Trophoblast cell (in vitro differentiated cells and primary cell): ENCODE results near the gene MLXIP.
A peak's percentile ranks its signal among the peaks of the same experiment; 100 is the strongest.

Source experiments
- DNase-seq, 2 donors: peaks; one replicate each; pipeline ENCODE4 v3.0.0-alpha.2; 2016
- H2AFZ ChIP-seq: 2 replicates; pipeline ENCODE4 v1.6.1; 2013; ENCODE audit warnings: low read length, moderate library complexity, mild to moderate bottlenecking; ENCODE audit not compliant: insufficient read depth, poor library complexity
- H2AK5ac ChIP-seq: 2 replicates; pipeline ENCODE4 v1.6.1; 2013; ENCODE audit warnings: mild to moderate bottlenecking, low read length
- H2BK120ac ChIP-seq: 2 replicates; pipeline ENCODE4 v1.6.1; 2013; ENCODE audit warnings: low read length, mild to moderate bottlenecking, moderate library complexity; ENCODE audit not compliant: insufficient read depth, poor library complexity
- H2BK12ac ChIP-seq: 2 replicates; pipeline ENCODE4 v1.6.1; 2013; ENCODE audit warnings: mild to moderate bottlenecking, low read length, moderate library complexity
- H2BK5ac ChIP-seq: 2 replicates; pipeline ENCODE4 v1.6.1; 2013; ENCODE audit warnings: low read length, low read depth, moderate library complexity, mild to moderate bottlenecking; ENCODE audit not compliant: poor library complexity
- H3K14ac ChIP-seq: 2 replicates; pipeline ENCODE4 v1.6.1; 2013; ENCODE audit warnings: mild to moderate bottlenecking, low read length
- H3K18ac ChIP-seq: 2 replicates; pipeline ENCODE4 v1.6.1; 2013; ENCODE audit warnings: mild to moderate bottlenecking, low read length
- H3K23ac ChIP-seq: 2 replicates; pipeline ENCODE4 v1.6.1; 2013; ENCODE audit warnings: low read length
- H3K27ac ChIP-seq: 2 replicates; pipeline ENCODE4 v1.5.1; 2013; ENCODE audit warnings: low read depth, mild to moderate bottlenecking, inconsistent platforms, low read length, moderate library complexity
- H3K27me3 ChIP-seq: 2 replicates; pipeline ENCODE4 v1.6.1; 2013; ENCODE audit warnings: inconsistent platforms, mild to moderate bottlenecking, low read length, moderate library complexity; ENCODE audit not compliant: insufficient read depth
- H3K36me3 ChIP-seq, 2 experiments: 1 replicate in 1 of 2; 2 replicates in 1 of 2; pipeline ENCODE4 v1.6.1; 2013; ENCODE audit warnings: low read length in 2 of 2, mild to moderate bottlenecking in 2 of 2, moderate library complexity in 1 of 2; ENCODE audit not compliant: insufficient read depth in 2 of 2, control insufficient read depth in 1 of 2
- H3K4ac ChIP-seq: 2 replicates; pipeline ENCODE4 v1.6.1; 2013; ENCODE audit warnings: low read depth, mild to moderate bottlenecking, low read length, moderate library complexity
- H3K4me1 ChIP-seq, 2 experiments: 1 replicate in 1 of 2; 2 replicates in 1 of 2; pipeline ENCODE4 v1.6.1; 2013; ENCODE audit warnings: low read length in 2 of 2, mild to moderate bottlenecking in 2 of 2, moderate library complexity in 1 of 2; ENCODE audit not compliant: insufficient read depth in 2 of 2, control insufficient read depth in 1 of 2
- H3K4me2 ChIP-seq: 2 replicates; pipeline ENCODE4 v1.6.1; 2013; ENCODE audit warnings: inconsistent platforms, mild to moderate bottlenecking, low read length, moderate library complexity
- H3K4me3 ChIP-seq: 2 replicates; pipeline ENCODE4 v1.5.1; 2013; ENCODE audit warnings: mild to moderate bottlenecking, low read depth, low read length, inconsistent platforms
- H3K79me1 ChIP-seq: one replicate; pipeline ENCODE4 v1.6.1; 2013; ENCODE audit warnings: low read length
- H3K79me2 ChIP-seq: 2 replicates; pipeline ENCODE4 v1.6.1; 2013; ENCODE audit warnings: low read length, mild to moderate bottlenecking; ENCODE audit not compliant: control insufficient read depth, insufficient read depth, poor library complexity
- H3K9ac ChIP-seq: 2 replicates; pipeline ENCODE4 v1.6.1; 2013; ENCODE audit warnings: mild to moderate bottlenecking, low read length
- H3K9me3 ChIP-seq: 2 replicates; pipeline ENCODE4 v1.6.1; 2013; ENCODE audit warnings: low read depth, mild to moderate bottlenecking, control low read depth, inconsistent platforms, low read length; ENCODE audit not compliant: insufficient read depth
- H4K12ac ChIP-seq: 2 replicates; pipeline ENCODE4 v1.6.1; 2013; ENCODE audit warnings: low read depth, mild to moderate bottlenecking, low read length, moderate library complexity
- H4K8ac ChIP-seq: 2 replicates; pipeline ENCODE4 v1.6.1; 2013; ENCODE audit warnings: low read depth, mild to moderate bottlenecking, low read length, moderate library complexity
- H4K91ac ChIP-seq: one replicate; pipeline ENCODE4 v1.6.1; 2013; ENCODE audit warnings: low read depth, mild to moderate bottlenecking, low read length, moderate library complexity
- WGBS: extraction: QIAGEN DNeasy Blood & Tissue Kit; methylation state at CpG from one replicate; pipeline ENCODE4 v1.1.7; 2013; ENCODE audit warnings: missing lambda C conversion rate; ENCODE audit not compliant: insufficient read length, insufficient coverage; ENCODE audit errors: extremely low coverage; 5-methylcytosine and 5-hydroxymethylcytosine counted together

Gene MLXIP

GRCh38 chr12:122144885-122145284, 66.3 kb downstream of the MLXIP start:
- Histone ChIP-seq H2AFZ (no peak overlapping the region), H2BK120ac (no peak overlapping the region), H4K91ac (no peak overlapping the region), H3K14ac (no peak overlapping the region), H3K36me3 (peaks cover 22 to 27% of the 10 kb centered on the region in 2 experiments), H3K9me3 (peaks cover 18% of the 10 kb centered on the region), H3K27me3 (no peaks in the 10 kb centered on the region), H3K23ac (no peak overlapping the region), H4K8ac (no peak overlapping the region), H3K27ac (no peak overlapping the region), H3K4ac (no peak overlapping the region), H4K12ac (no peak overlapping the region), H3K4me3 (no peak overlapping the region), H2BK5ac (no peak overlapping the region), H3K4me2 (no peak overlapping the region), H3K18ac (no peak overlapping the region), H2AK5ac (no peak overlapping the region), H3K79me1 (no peaks in the 10 kb centered on the region), H2BK12ac (no peak overlapping the region), H3K4me1 (no peaks in the 10 kb centered on the region), H3K9ac (no peak overlapping the region), H3K79me2 (no peaks in the 10 kb centered on the region)
- no peak for DNase-seq
- no CpG with 5 or more reads among the region's 12 CpGs for WGBS

- H3K27ac ChIP-seq, result no peak overlapping the region
- no peak overlapping the region for H2BK120ac ChIP-seq
- no peak overlapping the region for H2BK12ac ChIP-seq
- no peaks in the 10 kb centered on the region for H3K4me1 ChIP-seq
- H3K23ac ChIP-seq, result no peak overlapping the region
- H3K4me3 ChIP-seq, result no peak overlapping the region
- no peak overlapping the region for H4K12ac ChIP-seq
- H3K79me2 ChIP-seq, result no peaks in the 10 kb centered on the region
- H3K4ac ChIP-seq, result no peak overlapping the region
- peaks cover 18% of the 10 kb centered on the region for H3K9me3 ChIP-seq
- H3K14ac ChIP-seq, result no peak overlapping the region
- H3K36me3 ChIP-seq, result peaks cover 22 to 24% of the 10 kb centered on the region in 2 experiments
- no CpG with 5 or more reads among the region's 23 CpGs for WGBS
- H4K91ac ChIP-seq, result no peak overlapping the region
- no peak overlapping the region for H3K9ac ChIP-seq
- H4K8ac ChIP-seq, result no peak overlapping the region
- no peak overlapping the region for H3K18ac ChIP-seq
- H2AK5ac ChIP-seq, result no peak overlapping the region
- no peak overlapping the region for H2AFZ ChIP-seq
- H2BK5ac ChIP-seq, result no peak overlapping the region
- H3K4me2 ChIP-seq, result no peak overlapping the region
- no peaks in the 10 kb centered on the region for H3K27me3 ChIP-seq
- no peaks in the 10 kb centered on the region for H3K79me1 ChIP-seq
- DNase-seq, result no peak
Observed at GRCh38 chr12:122145505-122146330, 67.2 kb downstream of the MLXIP start.

GRCh38 chr12:122147514-122148290, 69.1 kb downstream of the MLXIP start:
- WGBS, result no CpG with 5 or more reads among the region's 21 CpGs
- H3K36me3 ChIP-seq, result peaks cover 5 to 6% of the 10 kb centered on the region in 2 experiments
- no peak overlapping the region for H2BK12ac ChIP-seq

GRCh38 chr12:122148657-122149056, 70.1 kb downstream of the MLXIP start:
- H3K4me1 ChIP-seq, result no peaks in the 10 kb centered on the region
- H3K36me3 ChIP-seq, result no peaks in the 10 kb centered on the region
- no peak overlapping the region for H3K4ac ChIP-seq
- H2BK12ac ChIP-seq, result no peak overlapping the region
- no CpG with 5 or more reads among the region's 6 CpGs for WGBS
- H4K8ac ChIP-seq, result no peak overlapping the region
- no peak overlapping the region for H4K12ac ChIP-seq
- peak in 1 of 2 donors; percentile 0 for DNase-seq
- no peak overlapping the region for H2BK5ac ChIP-seq
- no peak overlapping the region for H3K23ac ChIP-seq
- H4K91ac ChIP-seq, result no peak overlapping the region
- no peak overlapping the region for H2AK5ac ChIP-seq
- H3K4me2 ChIP-seq, result no peak overlapping the region
- no peaks in the 10 kb centered on the region for H3K9me3 ChIP-seq
- no peaks in the 10 kb centered on the region for H3K79me1 ChIP-seq
- no peaks in the 10 kb centered on the region for H3K79me2 ChIP-seq
- no peak overlapping the region for H3K9ac ChIP-seq
- H3K27me3 ChIP-seq, result no peaks in the 10 kb centered on the region
- H3K18ac ChIP-seq, result no peak overlapping the region
- no peak overlapping the region for H3K27ac ChIP-seq
- H3K14ac ChIP-seq, result no peak overlapping the region
- H2BK120ac ChIP-seq, result no peak overlapping the region
- H3K4me3 ChIP-seq, result no peak overlapping the region
- H2AFZ ChIP-seq, result no peak overlapping the region

More at GRCh38 chr12:122147514-122148290, 69.1 kb downstream of the MLXIP start:
- no peak overlapping the region for H4K8ac ChIP-seq
- DNase-seq, result peak in 1 of 2 donors; percentile 1
- no peak overlapping the region for H2AK5ac ChIP-seq
- H3K4me1 ChIP-seq, result no peaks in the 10 kb centered on the region
- H3K23ac ChIP-seq, result no peak overlapping the region
- no peak overlapping the region for H2BK120ac ChIP-seq
- H4K91ac ChIP-seq, result no peak overlapping the region
- H3K9ac ChIP-seq, result no peak overlapping the region
- H3K27ac ChIP-seq, result no peak overlapping the region
- no peak overlapping the region for H2AFZ ChIP-seq
- no peak overlapping the region for H3K14ac ChIP-seq
- H3K18ac ChIP-seq, result no peak overlapping the region
- no peaks in the 10 kb centered on the region for H3K79me1 ChIP-seq
- no peak overlapping the region for H3K4me2 ChIP-seq
- H3K9me3 ChIP-seq, result peaks cover 5% of the 10 kb centered on the region
- no peak overlapping the region for H2BK5ac ChIP-seq
- H3K27me3 ChIP-seq, result no peaks in the 10 kb centered on the region
- H3K4me3 ChIP-seq, result no peak overlapping the region
- H3K79me2 ChIP-seq, result no peaks in the 10 kb centered on the region
- H3K4ac ChIP-seq, result no peak overlapping the region
- H4K12ac ChIP-seq, result no peak overlapping the region
